GM19468 (cell line): ENCODE data around the gene KATNB1.

Source experiments
- ATAC-seq: cut with Tn5 transposase; IDR thresholded peaks from one replicate; pipeline ENCODE4 v1.9.1; 2021; ENCODE audit warnings: mild to moderate bottlenecking, moderate library complexity, moderate number of reproducible peaks; ENCODE audit not compliant: unreplicated experiment; ENCODE audit errors: extremely low read depth

KATNB1 gene

GRCh38 chr16:57802341-57803133, 67.0 kb downstream of the KATNB1 start, which contains the start of gene KIFC3:
TSS of gene KIFC3 (minus strand) at chr16:57802491. CDS start at chr16:57798243, 4,248 bp downstream.
- ATAC-seq, result no peak

GRCh38 chr16:57803134-57803990, 67.8 kb downstream of the KATNB1 start:
- ATAC-seq, result no peak

GRCh38 chr16:57804111-57804837, 68.7 kb downstream of the KATNB1 start:
- ATAC-seq, result no peak

GRCh38 chr16:57805176-57805575, 69.6 kb downstream of the KATNB1 start:
- ATAC-seq, result no peak
